Thyroid gland (tissue), 4 donors: ENCODE results near the gene CCNT1. TPM values are rescaled to one million over a fixed set of nuclear protein-coding genes. Genes with fewer than 3 reads are reported as not detected.
"Not testable (repeated sequence)": the region's sequence is repeated elsewhere in the genome, so short reads cannot be mapped to it uniquely, and the experiment has no call there.

ENCODE experiments used
- DNase-seq, 2 donors: peaks; one replicate each; pipeline ENCODE4 v3.0.0-alpha.2; 2019
- H3K27ac ChIP-seq, 3 donors: fragments of 200-600 bp; sonication (generic); 1 replicate in 2 of 3; 2 replicates in 1 of 3; pipeline ENCODE4 v1.5.1; 2016 to 2019; ENCODE audit warnings: mild to moderate bottlenecking in 1 of 3, moderate library complexity in 1 of 3
- H3K27me3 ChIP-seq: fragments of 200-600 bp; sonication (generic); one replicate; pipeline ENCODE4 v1.5.1; 2019
- H3K36me3 ChIP-seq, 2 donors: fragments of 200-600 bp; sonication (generic); one replicate each; pipeline ENCODE4 v1.5.1; 2016 to 2019
- H3K4me1 ChIP-seq, 2 donors: fragments of 200-600 bp; sonication (generic); one replicate each; pipeline ENCODE4 v1.5.1; 2017 to 2019
- H3K4me3 ChIP-seq, 3 donors: fragments of 200-600 bp; sonication (generic); replicated peaks in 1 of 3; 1 replicate in 2 of 3; 2 replicates in 1 of 3; pipeline ENCODE4 v1.5.1; 2016; ENCODE audit warnings: mild to moderate bottlenecking in 1 of 3
- H3K9me3 ChIP-seq: fragments of 200-600 bp; sonication (generic); one replicate; pipeline ENCODE4 v1.5.1; 2017
- CTCF ChIP-seq, 6 experiments: fragments of 200-600 bp in 3 of 6; fragments of 450-650 bp in 3 of 6; sonication (generic) in 3 of 6; IDR thresholded peaks; one replicate each; pipeline ENCODE4 v1.5.1; 2016 to 2019; ENCODE audit warnings: antibody characterized with exemption in 6 of 6, mild to moderate bottlenecking in 2 of 6, inconsistent platforms in 1 of 6, moderate library complexity in 1 of 6
- POLR2A ChIP-seq, 2 donors: fragments of 450-650 bp; IDR thresholded peaks; one replicate each; pipeline ENCODE4 v1.6.1; 2017; ENCODE audit warnings: antibody characterized with exemption in 2 of 2, mild to moderate bottlenecking in 2 of 2, moderate library complexity in 1 of 2
- WGBS, 2 donors: methylation state at CpG; one replicate each; pipeline ENCODE4 v1.1.5; 2017; 5-methylcytosine and 5-hydroxymethylcytosine counted together
- intact Hi-C: fragments of 100-400 bp; cut with DNase I; formaldehyde crosslinking; loops from one replicate; pipeline ENCODE4 v1.15.1; 2023
- total RNA-seq, 4 donors: library from RNA; depleted of rRNA; stranded (reverse); fragments of >200 nt; gene quantifications; one replicate each; pipeline ENCODE4 v1.2.3, GENCODE V29; 2016

The CCNT1 gene
- total RNA-seq, 4 donors from 2014 or later, result 24.0 to 43.1 (median 40.6) TPM

GRCh38 chr12:48686037-48686595, 30.4 kb downstream of the CCNT1 start:
- whole genome bisulfite sequencing, 2 donors, result 56 to 61% methylated on average over 3 of the region's 3 CpGs
- no peak for TF ChIP-seq POLR2A (IDR thresholded peaks at IDR 0.05)
- DNase-seq, result no peak
- intact Hi-C loops, result no loop called here
- Histone ChIP-seq H3K36me3 (peaks cover 4% of the 10 kb centered on the region in 2 donors), H3K27me3 (no peaks in the 10 kb centered on the region), H3K4me1 (peaks cover 0 to 6% of the 10 kb centered on the region in 2 donors), H3K27ac (no peak overlapping the region), H3K4me3 (no peak overlapping the region), H3K9me3 (no peaks in the 10 kb centered on the region)

DNA sequence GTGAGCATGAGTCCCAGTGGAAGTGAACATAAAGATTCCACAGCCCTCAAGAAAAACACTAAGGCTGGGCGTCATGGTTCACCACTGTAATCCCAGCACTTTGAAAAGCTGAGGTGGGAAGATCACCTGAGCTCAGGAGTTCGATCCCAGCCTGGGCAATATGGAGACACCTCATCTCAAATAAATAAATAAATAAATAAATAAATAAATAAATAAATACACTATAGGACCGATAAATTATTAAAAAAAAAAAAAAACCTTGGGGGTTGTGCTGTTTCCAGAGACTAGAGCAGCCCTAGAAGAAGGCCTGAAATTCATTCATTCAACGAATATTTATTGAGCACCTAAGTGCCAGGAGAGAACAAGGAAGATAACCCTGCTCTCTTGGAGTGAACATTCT, 33.0 kb downstream of the CCNT1 start:
- Histone ChIP-seq H3K27ac (no peak overlapping the region), H3K4me1 (peaks cover 16 to 23% of the 10 kb centered on the region in 2 donors), H3K9me3 (no peaks in the 10 kb centered on the region), H3K36me3 (peaks cover 6 to 8% of the 10 kb centered on the region in 2 donors), H3K27me3 (no peaks in the 10 kb centered on the region), H3K4me3 (no peak overlapping the region)
- intact Hi-C loops, result no loop called here
- 91 to 94% methylated on average over 4 of the region's 4 CpGs for WGBS, 2 donors
- TF ChIP-seq POLR2A (IDR thresholded peaks at IDR 0.05) (no peak), CTCF (IDR thresholded peaks at IDR 0.05) (no peak)
- DNase-seq, result no peak

DNA sequence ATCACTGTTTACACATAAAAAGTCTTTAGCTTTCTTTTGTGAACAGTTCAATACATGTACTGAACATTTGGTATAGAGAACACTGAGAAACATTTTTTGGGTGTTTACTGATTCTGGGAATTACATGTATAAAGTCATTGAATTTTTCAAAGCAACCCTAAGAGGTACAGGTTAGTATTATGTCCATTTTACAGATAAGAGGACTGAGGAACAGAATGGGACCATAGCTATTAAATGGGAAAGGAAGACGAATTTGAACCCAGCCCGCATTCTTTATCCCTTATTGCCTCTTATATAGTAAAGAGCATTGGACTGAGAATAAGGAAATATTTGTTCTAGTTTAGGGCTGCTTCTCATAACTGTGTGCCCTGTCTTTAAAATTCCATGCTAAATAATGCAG, 33.6 kb downstream of the CCNT1 start:
- 85 to 94% methylated on average over 2 of the region's 2 CpGs for whole genome bisulfite sequencing, 2 donors
- DNase-seq, result no peak
- TF ChIP-seq CTCF (IDR thresholded peaks at IDR 0.05), result no peak
- TF ChIP-seq POLR2A (IDR thresholded peaks at IDR 0.05), result no peak
- no peaks in the 10 kb centered on the region for H3K27me3 ChIP-seq
- H3K4me1 ChIP-seq, result peaks cover 16 to 29% of the 10 kb centered on the region in 2 donors
- peak overlapping the region in 2 of 3 donors; percentile 44 to 82 for H3K4me3 ChIP-seq
- intact Hi-C loops, result no loop called here
- peaks cover 6 to 8% of the 10 kb centered on the region in 2 donors for H3K36me3 ChIP-seq
- peak overlapping the region in 1 of 3 donors; percentile 29 for H3K27ac ChIP-seq
- H3K9me3 ChIP-seq, result no peaks in the 10 kb centered on the region

GRCh38 chr12:48682533-48682905, 34.0 kb downstream of the CCNT1 start:
- H3K4me3 ChIP-seq, result peak overlapping the region in 2 of 3 donors; percentile 44 to 82
- peak overlapping the region in 2 of 3 donors; percentile 29 to 38 for H3K27ac ChIP-seq
- intact Hi-C loops, H3K27me3 ChIP-seq, DNase-seq, H3K36me3 ChIP-seq, H3K9me3 ChIP-seq: not testable (repeated sequence)
- WGBS, 2 donors, result 26 to 32% methylated on average over 11 to 15 of the region's 19 CpGs
- H3K4me1 ChIP-seq, result peaks cover 16 to 29% of the 10 kb centered on the region in 2 donors

- Histone ChIP-seq H3K36me3 (peaks cover 6 to 8% of the 10 kb centered on the region in 2 donors), H3K27ac (peak within 1 kb of the TSS; percentile 77 to 90 (median 80)), H3K4me1 (peaks cover 16 to 32% of the 10 kb centered on the region in 2 donors), H3K27me3 (no peaks in the 10 kb centered on the region), H3K4me3 (peak within 1 kb of the TSS; percentile 61 to 100 (median 96)), H3K9me3 (no peaks in the 10 kb centered on the region)
- TF ChIP-seq POLR2A (IDR thresholded peaks at IDR 0.05), result peak; percentile 84 to 99
- TF ChIP-seq CTCF (IDR thresholded peaks at IDR 0.05), result no peak
- WGBS, 2 donors, result 0 to 1% methylated on average over 21 to 33 of the region's 64 CpGs
- intact Hi-C loops, result no loop called here
- peak; percentile 99 to 100 for DNase-seq
Observed at GRCh38 chr12:48681710-48682532, 34.6 kb downstream of the CCNT1 start, which contains the start of gene KANSL2. Gene KANSL2 (minus strand): TSS chr12:48682238. CDS start chr12:48681632, 606 bp downstream.

- Histone ChIP-seq H3K4me1 (peaks cover 16 to 32% of the 10 kb centered on the region in 2 donors), H3K36me3 (peaks cover 6 to 8% of the 10 kb centered on the region in 2 donors), H3K27me3 (no peaks in the 10 kb centered on the region), H3K4me3 (peak overlapping the region; percentile 61 to 100 (median 96)), H3K27ac (peak overlapping the region; percentile 77 to 90 (median 80)), H3K9me3 (no peaks in the 10 kb centered on the region)
- TF ChIP-seq CTCF (IDR thresholded peaks at IDR 0.05), result no peak
- no peak for TF ChIP-seq POLR2A (IDR thresholded peaks at IDR 0.05)
- no peak for DNase-seq
- intact Hi-C loops, result no loop called here
- WGBS, 2 donors, result 1 to 2% methylated on average over 5 to 11 of the region's 11 CpGs
Observed at GRCh38 chr12:48681399-48681709, 35.2 kb downstream of the CCNT1 start.
